ENCODE results near the gene ISY1.

The ISY1 gene

GRCh38 chr3:129078510-129078909, 82.4 kb downstream of the ISY1 start:
- no peaks in the 10 kb centered on the region for H3K36me3 Mint-ChIP-seq (ENCODE audit: low read depth)
- DNase-seq (ENCODE audit: low spot score): no peak
- H3K4me3 Mint-ChIP-seq: no peak overlapping the region
- H3K27me3 Mint-ChIP-seq (ENCODE audit: low read depth): no peaks in the 10 kb centered on the region
- H3K9me3 Mint-ChIP-seq: no peaks in the 10 kb centered on the region
- no peak overlapping the region for H3K27ac Mint-ChIP-seq
- H3K4me1 Mint-ChIP-seq (ENCODE audit: low read depth): peaks cover 2% of the 10 kb centered on the region
